A673 (cell line): Measurements from ENCODE around the gene GPC6. TPM values are rescaled to one million over a fixed set of nuclear protein-coding genes. Genes with fewer than 3 reads are reported as not detected.

ENCODE experiments used
- BruUV-seq: library from RNA; stranded (reverse); fragments of 400-500 nt; replicated peaks from 2 replicates; lab custom pipeline; 2021; lab: Mats Ljungman, UMichigan
- CTCF ChIA-PET: fragments of 300-600 bp; sonication (Branson Sonifier 250); formaldehyde crosslinking; loops from one replicate; lab custom pipeline; 2022; ENCODE audit warnings: antibody characterized with exemption; lab: Charles Lee
- POLR2A ChIA-PET: fragments of 300-600 bp; sonication (Branson Sonifier 250); formaldehyde crosslinking; loops from one replicate; lab custom pipeline; 2022; ENCODE audit warnings: antibody characterized with exemption; ENCODE audit not compliant: low non-redundant PET; lab: Charles Lee
- DNase-seq: peaks from one replicate; pipeline ENCODE4 v3.0.0-alpha.2; 2015; ENCODE audit warnings: low spot score
- H3K27ac ChIP-seq: fragments of 200-600 bp; sonication (generic); 2 replicates; pipeline ENCODE4 v1.5.1; 2016; ENCODE audit warnings: mixed run types, low read depth, mild to moderate bottlenecking, mixed read lengths, antibody characterized with exemption, low read length; ENCODE audit not compliant: poor library complexity, severe bottlenecking
- H3K27me3 ChIP-seq: fragments of 200-600 bp; sonication (generic); replicated peaks from 2 replicates; pipeline ENCODE4 v1.6.1; 2017; ENCODE audit warnings: mixed run types, low read depth, mild to moderate bottlenecking, mixed read lengths, antibody characterized with exemption, low read length; ENCODE audit not compliant: insufficient read depth, poor library complexity
- H3K36me3 ChIP-seq: fragments of 200-600 bp; sonication (generic); 2 replicates; pipeline ENCODE4 v1.6.1; 2016; ENCODE audit warnings: mixed run types, mild to moderate bottlenecking, mixed read lengths, antibody characterized with exemption, low read length; ENCODE audit not compliant: insufficient read depth, poor library complexity, severe bottlenecking
- H3K4me1 ChIP-seq: fragments of 200-600 bp; sonication (generic); 2 replicates; pipeline ENCODE4 v1.6.1; 2017; ENCODE audit warnings: mixed run types, mild to moderate bottlenecking, mixed read lengths, antibody characterized with exemption, low read length; ENCODE audit not compliant: insufficient read depth, poor library complexity, severe bottlenecking
- H3K4me3 ChIP-seq: fragments of 200-600 bp; sonication (generic); 2 replicates; pipeline ENCODE4 v1.5.1; 2016; ENCODE audit warnings: low read depth, mixed run types, mild to moderate bottlenecking, mixed read lengths, low read length; ENCODE audit not compliant: poor library complexity, severe bottlenecking
- H3K9me3 ChIP-seq: fragments of 200-600 bp; sonication (generic); 2 replicates; pipeline ENCODE4 v1.6.1; 2016; ENCODE audit warnings: mixed run types, low read depth, mild to moderate bottlenecking, mixed read lengths, antibody characterized with exemption, low read length; ENCODE audit not compliant: poor library complexity, severe bottlenecking
- EZH2 ChIP-seq: fragments of 200-600 bp; sonication (generic); IDR thresholded peaks from 2 replicates; pipeline ENCODE4 v1.6.1; 2017; ENCODE audit warnings: borderline replicate concordance, low read depth, mild to moderate bottlenecking, mixed read lengths, antibody characterized with exemption, low read length; ENCODE audit not compliant: poor library complexity, severe bottlenecking
- intact Hi-C: fragments of 100-400 bp; cut with micrococcal nuclease; formaldehyde crosslinking; loops from one replicate; pipeline ENCODE4 v1.10.0; 2022; ENCODE audit not compliant: unreplicated experiment
- total RNA-seq: library from RNA; stranded (reverse); gene quantifications from 2 replicates; pipeline ENCODE4 v1.2.3, GENCODE V29; 2021
- TF ChIP-seq, protein P1 (sequence below): fragments of 300-800, 200-600 bp; sonication (generic); conservative IDR thresholded peaks from 2 replicates; pipeline ENCODE4 v1.5.1; 2017; ENCODE audit warnings: low read depth, mild to moderate bottlenecking, antibody characterized with exemption, low read length, moderate library complexity, mixed read lengths

The GPC6 gene
- total RNA-seq, 1 experiment from 2014 or later, result 23.3 TPM

DNA sequence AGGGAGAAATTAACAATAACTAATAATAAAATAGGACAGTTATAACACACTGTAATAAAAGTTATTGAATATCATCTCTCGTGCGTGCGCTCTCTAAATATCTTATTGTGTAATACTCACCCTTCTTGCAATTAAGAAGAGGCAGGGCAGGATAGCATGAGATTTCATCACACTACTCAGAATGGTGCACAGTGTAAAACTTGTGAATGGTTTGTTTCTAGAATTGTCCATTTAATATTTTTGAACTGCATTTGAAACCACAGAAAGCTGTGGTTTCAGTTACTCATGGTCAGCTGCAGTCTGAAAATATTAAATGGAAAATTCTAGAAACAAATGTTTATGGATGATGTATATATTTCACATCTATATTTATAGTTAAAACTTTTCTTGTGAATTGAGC is 1091.8 kb downstream of the GPC6 start:
- Histone ChIP-seq H3K4me3 (no peak overlapping the region), H3K9me3 (no peaks in the 10 kb centered on the region), H3K4me1 (peaks cover 30% of the 10 kb centered on the region), H3K27ac (no peak overlapping the region), H3K36me3 (no peaks in the 10 kb centered on the region), H3K27me3 (no peaks in the 10 kb centered on the region)
- no peak for TF ChIP-seq EZH2
- TF ChIP-seq, protein P1, sequence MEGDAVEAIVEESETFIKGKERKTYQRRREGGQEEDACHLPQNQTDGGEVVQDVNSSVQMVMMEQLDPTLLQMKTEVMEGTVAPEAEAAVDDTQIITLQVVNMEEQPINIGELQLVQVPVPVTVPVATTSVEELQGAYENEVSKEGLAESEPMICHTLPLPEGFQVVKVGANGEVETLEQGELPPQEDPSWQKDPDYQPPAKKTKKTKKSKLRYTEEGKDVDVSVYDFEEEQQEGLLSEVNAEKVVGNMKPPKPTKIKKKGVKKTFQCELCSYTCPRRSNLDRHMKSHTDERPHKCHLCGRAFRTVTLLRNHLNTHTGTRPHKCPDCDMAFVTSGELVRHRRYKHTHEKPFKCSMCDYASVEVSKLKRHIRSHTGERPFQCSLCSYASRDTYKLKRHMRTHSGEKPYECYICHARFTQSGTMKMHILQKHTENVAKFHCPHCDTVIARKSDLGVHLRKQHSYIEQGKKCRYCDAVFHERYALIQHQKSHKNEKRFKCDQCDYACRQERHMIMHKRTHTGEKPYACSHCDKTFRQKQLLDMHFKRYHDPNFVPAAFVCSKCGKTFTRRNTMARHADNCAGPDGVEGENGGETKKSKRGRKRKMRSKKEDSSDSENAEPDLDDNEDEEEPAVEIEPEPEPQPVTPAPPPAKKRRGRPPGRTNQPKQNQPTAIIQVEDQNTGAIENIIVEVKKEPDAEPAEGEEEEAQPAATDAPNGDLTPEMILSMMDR, result no peak
- DNase-seq, result no peak
- intact Hi-C loops, result no loop called here
- CTCF ChIA-PET, result no interaction called here
- POLR2A ChIA-PET, result no interaction called here
- BruUV-seq, result no TSS peak

DNA sequence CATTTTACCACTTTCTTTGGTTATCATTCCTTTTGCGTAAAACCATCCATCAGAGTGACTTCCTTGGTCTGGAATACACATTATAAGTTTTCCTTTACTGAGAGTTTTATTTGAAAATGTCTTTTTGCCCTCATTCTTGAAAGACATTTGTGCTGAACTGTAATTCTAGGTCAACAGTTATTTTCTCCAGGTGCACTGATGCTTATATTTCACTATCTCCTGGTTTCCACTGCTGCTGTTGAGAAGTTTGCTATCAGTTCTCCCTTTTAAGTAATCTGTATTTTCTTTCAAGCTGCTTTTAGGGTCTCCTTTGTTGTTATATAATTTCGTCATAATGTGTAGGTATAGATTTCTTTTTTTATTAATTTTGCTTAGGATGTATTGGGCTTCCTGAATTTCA is 1092.9 kb downstream of the GPC6 start:
- CTCF ChIA-PET, result no interaction called here
- no peak overlapping the region for H3K4me3 ChIP-seq

DNA sequence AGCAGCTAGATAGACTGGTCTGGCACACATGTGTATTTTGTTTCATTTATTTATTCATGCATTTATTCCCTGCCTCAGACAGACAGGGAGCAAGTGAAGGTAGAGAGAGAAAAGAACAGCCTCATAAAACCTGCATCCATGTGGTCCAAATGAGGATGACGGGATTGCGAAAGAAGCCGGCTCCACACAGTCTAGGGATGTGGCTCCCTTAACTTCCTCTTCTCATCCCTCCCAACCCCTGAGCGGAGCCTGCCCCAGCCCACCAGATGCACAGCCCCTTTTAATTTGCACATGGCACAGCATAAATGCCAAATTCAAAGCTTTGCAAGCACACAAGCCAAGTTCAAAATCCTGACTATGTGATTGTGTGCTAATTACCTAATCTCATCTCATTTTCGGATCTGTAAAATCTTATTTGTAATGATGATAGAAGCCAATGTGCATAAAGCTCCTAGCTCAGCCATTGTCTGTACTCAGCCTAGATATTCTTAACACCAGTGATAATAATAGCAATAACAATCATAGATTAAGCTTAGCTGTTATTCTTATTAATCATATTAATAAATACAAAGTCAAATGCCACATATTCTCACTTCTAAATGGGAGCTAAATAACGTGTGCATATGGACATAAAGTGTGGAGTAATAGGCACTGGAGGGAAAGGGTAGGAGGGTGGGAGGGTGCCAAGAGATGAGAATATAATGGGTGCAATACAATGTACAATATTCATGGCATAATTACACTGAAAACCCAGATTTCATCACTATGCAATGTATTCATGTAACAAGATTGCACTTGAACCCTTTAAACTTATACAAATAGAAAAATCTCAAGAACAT is 1096.5 kb downstream of the GPC6 start:
- intact Hi-C loops, result no loop called here
- Histone ChIP-seq H3K4me3 (no peak overlapping the region), H3K36me3 (no peaks in the 10 kb centered on the region), H3K27ac (peak overlapping the region; percentile 13), H3K27me3 (no peaks in the 10 kb centered on the region), H3K4me1 (peaks cover 27% of the 10 kb centered on the region), H3K9me3 (no peaks in the 10 kb centered on the region)
- BruUV-seq, result no TSS peak
- TF ChIP-seq, protein P1, result no peak
- TF ChIP-seq EZH2, result no peak
- ChIA-PET CTCF (no interaction called here), POLR2A (no interaction called here)
- DNase-seq, result peak; percentile 79

More for the DNA sequence above, 1092.9 kb downstream of the GPC6 start:
- Histone ChIP-seq H3K36me3 (no peaks in the 10 kb centered on the region), H3K27ac (no peak overlapping the region), H3K9me3 (no peaks in the 10 kb centered on the region), H3K4me1 (peaks cover 28% of the 10 kb centered on the region), H3K27me3 (no peaks in the 10 kb centered on the region)
- intact Hi-C loops, result no loop called here
- no TSS peak for BruUV-seq
- no peak for DNase-seq
- TF ChIP-seq, protein P1, result no peak
- TF ChIP-seq EZH2, result no peak
- POLR2A ChIA-PET, result no interaction called here
